DOHH2 (cell line): ENCODE data around the gene VPS8.

ENCODE experiments used
- EZH2phosphoT487 ChIP-seq: fragments of 200-600 bp; sonication (generic); IDR thresholded peaks from 2 replicates; pipeline ENCODE4 v1.6.1; 2017; ENCODE audit warnings: borderline replicate concordance, mild to moderate bottlenecking, antibody characterized with exemption, low read length, moderate library complexity, mixed read lengths
- TF ChIP-seq, protein P1 (sequence below): fragments of 200-600 bp; sonication (generic); IDR thresholded peaks from one replicate; pipeline ENCODE4 v1.5.1; 2014; ENCODE audit warnings: antibody characterized with exemption, mild to moderate bottlenecking, low read depth, low read length; ENCODE audit not compliant: poor library complexity, severe bottlenecking

GRCh38 chr3:184896336-184896735, 84.4 kb downstream of the VPS8 start:
- TF ChIP-seq, protein P1, sequence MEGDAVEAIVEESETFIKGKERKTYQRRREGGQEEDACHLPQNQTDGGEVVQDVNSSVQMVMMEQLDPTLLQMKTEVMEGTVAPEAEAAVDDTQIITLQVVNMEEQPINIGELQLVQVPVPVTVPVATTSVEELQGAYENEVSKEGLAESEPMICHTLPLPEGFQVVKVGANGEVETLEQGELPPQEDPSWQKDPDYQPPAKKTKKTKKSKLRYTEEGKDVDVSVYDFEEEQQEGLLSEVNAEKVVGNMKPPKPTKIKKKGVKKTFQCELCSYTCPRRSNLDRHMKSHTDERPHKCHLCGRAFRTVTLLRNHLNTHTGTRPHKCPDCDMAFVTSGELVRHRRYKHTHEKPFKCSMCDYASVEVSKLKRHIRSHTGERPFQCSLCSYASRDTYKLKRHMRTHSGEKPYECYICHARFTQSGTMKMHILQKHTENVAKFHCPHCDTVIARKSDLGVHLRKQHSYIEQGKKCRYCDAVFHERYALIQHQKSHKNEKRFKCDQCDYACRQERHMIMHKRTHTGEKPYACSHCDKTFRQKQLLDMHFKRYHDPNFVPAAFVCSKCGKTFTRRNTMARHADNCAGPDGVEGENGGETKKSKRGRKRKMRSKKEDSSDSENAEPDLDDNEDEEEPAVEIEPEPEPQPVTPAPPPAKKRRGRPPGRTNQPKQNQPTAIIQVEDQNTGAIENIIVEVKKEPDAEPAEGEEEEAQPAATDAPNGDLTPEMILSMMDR, result no peak
- TF ChIP-seq EZH2phosphoT487, result no peak
